Ovary (tissue), 3 donors: ENCODE data around the gene TLR1.

Source experiments
- EP300 ChIP-seq: sonication (generic); formaldehyde crosslinking; IDR thresholded peaks from one replicate; pipeline ENCODE4 v1.6.1; 2017; ENCODE audit warnings: antibody characterized with exemption
- POLR2A ChIP-seq: fragments of 450-650 bp; IDR thresholded peaks from one replicate; pipeline ENCODE4 v1.6.1; 2017; ENCODE audit warnings: antibody characterized with exemption, mild to moderate bottlenecking, moderate library complexity
- TF ChIP-seq, protein P1 (sequence below), 3 donors: fragments of 450-650 bp in 2 of 3; fragments of 200-600 bp in 1 of 3; IDR thresholded peaks; one replicate each; pipeline versions ENCODE4 v1.5.1 to v1.8.0; 2016 to 2022; ENCODE audit warnings: antibody characterized with exemption in 3 of 3, mild to moderate bottlenecking in 1 of 3
- donor health status: DM: no; HTN: no; CAD: no.

DNA sequence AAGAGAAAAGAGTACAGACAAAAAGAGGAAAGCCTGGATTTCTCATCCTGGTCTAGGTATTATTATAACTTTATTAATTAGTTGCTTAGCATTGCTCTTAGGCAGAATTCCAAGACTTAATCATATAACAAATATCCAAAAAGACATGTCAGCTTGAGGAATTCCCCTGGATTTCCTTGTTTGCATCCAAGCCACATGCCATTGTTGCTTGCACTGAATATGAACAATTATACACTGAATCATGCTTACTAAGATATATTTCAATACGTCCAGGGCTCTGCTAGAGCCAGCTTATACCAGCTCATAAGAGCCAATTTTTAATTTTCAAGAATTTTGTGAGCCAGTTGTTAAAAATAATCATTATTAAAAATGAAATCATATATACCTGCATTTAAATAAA, 16.3 kb downstream of the TLR1 start:
- TF ChIP-seq, protein P1, sequence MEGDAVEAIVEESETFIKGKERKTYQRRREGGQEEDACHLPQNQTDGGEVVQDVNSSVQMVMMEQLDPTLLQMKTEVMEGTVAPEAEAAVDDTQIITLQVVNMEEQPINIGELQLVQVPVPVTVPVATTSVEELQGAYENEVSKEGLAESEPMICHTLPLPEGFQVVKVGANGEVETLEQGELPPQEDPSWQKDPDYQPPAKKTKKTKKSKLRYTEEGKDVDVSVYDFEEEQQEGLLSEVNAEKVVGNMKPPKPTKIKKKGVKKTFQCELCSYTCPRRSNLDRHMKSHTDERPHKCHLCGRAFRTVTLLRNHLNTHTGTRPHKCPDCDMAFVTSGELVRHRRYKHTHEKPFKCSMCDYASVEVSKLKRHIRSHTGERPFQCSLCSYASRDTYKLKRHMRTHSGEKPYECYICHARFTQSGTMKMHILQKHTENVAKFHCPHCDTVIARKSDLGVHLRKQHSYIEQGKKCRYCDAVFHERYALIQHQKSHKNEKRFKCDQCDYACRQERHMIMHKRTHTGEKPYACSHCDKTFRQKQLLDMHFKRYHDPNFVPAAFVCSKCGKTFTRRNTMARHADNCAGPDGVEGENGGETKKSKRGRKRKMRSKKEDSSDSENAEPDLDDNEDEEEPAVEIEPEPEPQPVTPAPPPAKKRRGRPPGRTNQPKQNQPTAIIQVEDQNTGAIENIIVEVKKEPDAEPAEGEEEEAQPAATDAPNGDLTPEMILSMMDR (IDR thresholded peaks at IDR 0.05), result no peak
- TF ChIP-seq POLR2A, result no peak
- no peak for TF ChIP-seq EP300
